ENCODE data around the gene CD247. TPM values are rescaled to one million over a fixed set of nuclear protein-coding genes. Genes with fewer than 3 reads are reported as not detected.

Gene CD247
- total and polyA plus RNA-seq, 9 of the 15 experiments (the other 6 are each of a cell fraction or from before 2014, with no cell fraction given) = 0.08 to 0.42 (median 0.28) TPM; not detected in 5

DNA sequence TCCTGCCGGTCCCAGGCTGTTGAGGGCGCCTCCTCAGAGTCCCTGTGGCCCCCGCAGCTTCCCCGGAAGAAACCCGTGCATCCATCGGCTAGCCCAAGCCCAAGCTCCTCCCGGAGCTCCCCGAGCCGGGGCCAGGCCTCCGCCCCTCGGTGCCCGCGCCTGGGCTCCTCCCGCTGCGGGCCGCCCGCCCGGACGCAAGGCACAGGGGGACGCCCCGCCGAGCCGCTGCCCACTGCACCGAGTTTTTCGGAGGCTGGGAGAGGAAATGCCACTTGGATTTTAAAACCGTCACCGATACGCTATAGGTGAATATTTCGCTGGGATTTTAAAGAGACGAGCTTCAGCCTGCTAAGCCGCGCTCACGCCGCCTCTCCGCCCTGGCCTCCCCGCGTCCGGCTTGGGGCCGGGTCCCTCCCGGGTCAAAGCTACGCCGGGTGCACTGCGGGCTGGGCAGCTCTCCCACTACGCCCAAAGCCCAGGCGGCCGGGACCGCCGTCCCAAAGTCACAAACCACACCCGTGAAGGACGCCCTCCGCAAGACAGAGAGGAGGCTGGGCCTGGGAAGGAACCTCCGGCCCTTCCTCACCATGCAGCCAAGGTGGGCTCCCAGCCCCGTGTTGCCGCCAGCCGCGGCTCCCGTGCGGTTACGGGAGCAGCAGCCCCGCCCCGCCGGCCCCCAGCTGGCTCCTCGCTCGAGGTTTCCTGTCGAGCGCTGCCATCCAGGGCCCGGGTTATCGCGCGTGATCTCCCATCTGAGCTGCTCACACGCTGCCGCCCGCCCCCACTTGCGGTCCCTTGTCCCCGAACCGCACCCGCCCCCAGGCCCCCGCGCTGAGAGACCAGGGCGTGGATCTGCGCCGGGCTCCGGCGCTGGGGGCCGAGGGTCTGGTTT, 63.2 kb downstream of the CD247 start:
- POLR2A ChIA-PET = interaction anchor here (0.6 to 0.8 kb wide), 3 partner anchors 10 to 488 kb away, joined by 3 to 4 read pairs (median 3); no protein-coding TSS in a partner anchor
- TF ChIP-seq, protein P1, sequence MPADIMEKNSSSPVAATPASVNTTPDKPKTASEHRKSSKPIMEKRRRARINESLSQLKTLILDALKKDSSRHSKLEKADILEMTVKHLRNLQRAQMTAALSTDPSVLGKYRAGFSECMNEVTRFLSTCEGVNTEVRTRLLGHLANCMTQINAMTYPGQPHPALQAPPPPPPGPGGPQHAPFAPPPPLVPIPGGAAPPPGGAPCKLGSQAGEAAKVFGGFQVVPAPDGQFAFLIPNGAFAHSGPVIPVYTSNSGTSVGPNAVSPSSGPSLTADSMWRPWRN (IDR thresholded peaks at IDR 0.05; ENCODE audit: low read depth) = peak; percentile 64
- TF ChIP-seq, protein P2, sequence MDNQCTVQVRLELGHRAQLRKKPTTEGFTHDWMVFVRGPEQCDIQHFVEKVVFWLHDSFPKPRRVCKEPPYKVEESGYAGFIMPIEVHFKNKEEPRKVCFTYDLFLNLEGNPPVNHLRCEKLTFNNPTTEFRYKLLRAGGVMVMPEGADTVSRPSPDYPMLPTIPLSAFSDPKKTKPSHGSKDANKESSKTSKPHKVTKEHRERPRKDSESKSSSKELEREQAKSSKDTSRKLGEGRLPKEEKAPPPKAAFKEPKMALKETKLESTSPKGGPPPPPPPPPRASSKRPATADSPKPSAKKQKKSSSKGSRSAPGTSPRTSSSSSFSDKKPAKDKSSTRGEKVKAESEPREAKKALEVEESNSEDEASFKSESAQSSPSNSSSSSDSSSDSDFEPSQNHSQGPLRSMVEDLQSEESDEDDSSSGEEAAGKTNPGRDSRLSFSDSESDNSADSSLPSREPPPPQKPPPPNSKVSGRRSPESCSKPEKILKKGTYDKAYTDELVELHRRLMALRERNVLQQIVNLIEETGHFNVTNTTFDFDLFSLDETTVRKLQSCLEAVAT (IDR thresholded peaks at IDR 0.05) = 0 out of 4 replicates have a peak, but pooled peaks of 1 of the 2 experiments have one; percentile 17
- TF ChIP-seq, protein P3, sequence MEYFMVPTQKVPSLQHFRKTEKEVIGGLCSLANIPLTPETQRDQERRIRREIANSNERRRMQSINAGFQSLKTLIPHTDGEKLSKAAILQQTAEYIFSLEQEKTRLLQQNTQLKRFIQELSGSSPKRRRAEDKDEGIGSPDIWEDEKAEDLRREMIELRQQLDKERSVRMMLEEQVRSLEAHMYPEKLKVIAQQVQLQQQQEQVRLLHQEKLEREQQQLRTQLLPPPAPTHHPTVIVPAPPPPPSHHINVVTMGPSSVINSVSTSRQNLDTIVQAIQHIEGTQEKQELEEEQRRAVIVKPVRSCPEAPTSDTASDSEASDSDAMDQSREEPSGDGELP (CRISPR knock-in tag; IDR thresholded peaks at IDR 0.05; ENCODE audit: borderline replicate concordance) = peak; percentile 93
- TF ChIP-seq TBP (optimal IDR thresholded peaks at IDR 0.05; ENCODE audit: low read depth, low read length) (no peak), BRD9 (IDR thresholded peaks at IDR 0.05; ENCODE audit: low read depth, partially characterized antibody) (no peak), RCOR1 (IDR thresholded peaks at IDR 0.05; ENCODE audit: borderline replicate concordance in 1 of 2, low read depth in 2 of 2, low read length in 2 of 2) (peak in 1 of 2 experiments; percentile 57; a peak in 1 of 4 replicates), RBFOX2 (IDR thresholded peaks at IDR 0.05; ENCODE audit: low read depth, low read length) (peak; percentile 48; the same call in 1 of the 2 replicates), HMGN3 (IDR thresholded peaks at IDR 0.05; ENCODE audit: borderline replicate concordance, extremely low read depth, insufficient read length, low read depth, low read length) (peak; percentile 54), RNF2 (IDR thresholded peaks at IDR 0.05) (peak; percentile 66; the same call in 1 of the 2 replicates), GABPB1 (CRISPR knock-in tag; IDR thresholded peaks at IDR 0.05) (0 out of 2 replicates have a peak, but pooled peaks have one; percentile 12), CREM (IDR thresholded peaks at IDR 0.05; ENCODE audit: low read depth) (peak; percentile 51; the same call in 1 of the 2 replicates), HDAC3 (IDR thresholded peaks at IDR 0.05; ENCODE audit: borderline replicate concordance, partially characterized antibody) (no peak), NR1H2 (CRISPR knock-in tag; IDR thresholded peaks at IDR 0.05) (0 out of 2 replicates have a peak, but pooled peaks have one; percentile 51), CBX8 (IDR thresholded peaks at IDR 0.05; ENCODE audit: borderline replicate concordance, extremely low read depth, low read depth, low read length, poor library complexity, severe bottlenecking) (no peak), L3MBTL2 (IDR thresholded peaks at IDR 0.05) (peak; percentile 51; the same call in 1 of the 2 replicates), SMAD4 (CRISPR knock-in tag; conservative IDR thresholded peaks at IDR 0.05) (0 out of 2 replicates have a peak, but pooled peaks have one; percentile 14), ARID1B (IDR thresholded peaks at IDR 0.05) (peak; percentile 50; the same call in 1 of the 2 replicates)

More for the DNA sequence above, 63.2 kb downstream of the CD247 start:
- H3K4me2 ChIP-seq (ENCODE audit: insufficient read depth, low read length) = peak overlapping the region; percentile 81
- H3K27ac ChIP-seq (ENCODE audit: extremely low read depth, low read depth, low read length) = no peak overlapping the region
- no TSS peak for BruUV-seq (replicated peaks)
- peaks cover 8 to 17% of the 10 kb centered on the region in 2 experiments for H3K4me1 ChIP-seq (replicated peaks in 1 of 2; ENCODE audit: control insufficient read depth in 2 of 2, insufficient read depth in 2 of 2, low read length in 2 of 2)
- DNase-seq (ENCODE audit: extremely low read depth in 1 of 4, low spot score in 3 of 4) (peak; percentile 74 to 93 (median 84)), ATAC-seq (peak; percentile 69), FAIRE-seq (no peak)
- CTCF ChIA-PET (ENCODE audit: low intra/inter-chr PET ratio) = interaction anchor here (0.6 kb wide), 1 partner anchor 630 kb away, joined by 3 read pairs; no protein-coding TSS in a partner anchor
- in situ Hi-C loops (cut with MboI) = no loop called here
- H2AFZ ChIP-seq (ENCODE audit: low read depth, low read length) = peak overlapping the region; percentile 91
- H3K9me3 ChIP-seq (replicated peaks; ENCODE audit: control insufficient read depth, insufficient read depth, low read depth, low read length) = no peaks in the 10 kb centered on the region
- no peaks in the 10 kb centered on the region for H3K36me3 ChIP-seq (ENCODE audit: control insufficient read depth, insufficient read depth, low read length)
- peak overlapping the region; percentile 50 for H3K4me3 ChIP-seq
- intact Hi-C loops (cut with micrococcal nuclease) = no loop called here
- H3K9me1 ChIP-seq (ENCODE audit: control insufficient read depth, insufficient read depth, low read length) = no peaks in the 10 kb centered on the region
- H3K79me2 ChIP-seq (ENCODE audit: control insufficient read depth, insufficient read depth, low read length) = no peaks in the 10 kb centered on the region
- 1% methylated on average over 71 of the region's 85 CpGs for WGBS (ENCODE audit: insufficient coverage, low coverage, missing lambda C conversion rate)
- H4K20me1 ChIP-seq (replicated peaks; ENCODE audit: control insufficient read depth, insufficient read depth, low read length) = no peaks in the 10 kb centered on the region; the same call in 1 of the 2 replicates
- peaks cover 36 to 54% of the 10 kb centered on the region in 2 experiments for H3K27me3 ChIP-seq (ENCODE audit: control insufficient read depth in 2 of 2, insufficient read depth in 2 of 2, low read length in 2 of 2)
- peak overlapping the region; percentile 35 to 90; a peak in 3 of 4 replicates for H3K9ac ChIP-seq (ENCODE audit: insufficient read depth in 1 of 2, low read depth in 2 of 2, low read length in 2 of 2)
